Activated CD4-positive, CD25-positive, alpha-beta regulatory T cell treated with anti-CD3 and anti-CD28 coated beads, Interleukin-2, amount 50 U/mL, for 16 hours (primary cell): ENCODE measurements around the gene OSR1.

Source experiments
- DNase-seq: peaks from one replicate; pipeline ENCODE4 v3.0.0-alpha.2; 2020; ENCODE audit warnings: low read depth, low spot score

OSR1 gene

GRCh38 chr2:19359021-19359357 lies 566 bp upstream of the OSR1 start:
- DNase-seq: no peak

GRCh38 chr2:19357402-19358241 lies 801 bp downstream of the OSR1 start:
- no peak for DNase-seq

- no peak for DNase-seq
Observed at GRCh38 chr2:19356545-19357401, 1.6 kb downstream of the OSR1 start.

- DNase-seq: no peak
Observed at GRCh38 chr2:19355931-19356544, 2.4 kb downstream of the OSR1 start.

GRCh38 chr2:19355416-19355821 lies 3.0 kb downstream of the OSR1 start:
- DNase-seq: no peak

GRCh38 chr2:19355014-19355405 lies 3.4 kb downstream of the OSR1 start:
- no peak for DNase-seq

- DNase-seq: no peak
Observed at GRCh38 chr2:19353721-19354050, 4.7 kb downstream of the OSR1 start.

GRCh38 chr2:19352946-19353720 lies 5.3 kb downstream of the OSR1 start:
- no peak for DNase-seq

- no peak for DNase-seq
Observed at GRCh38 chr2:19351899-19352697, 6.3 kb downstream of the OSR1 start.

GRCh38 chr2:19351499-19351898 lies 6.9 kb downstream of the OSR1 start:
- no peak for DNase-seq

GRCh38 chr2:19350678-19351401 lies 7.6 kb downstream of the OSR1 start:
- DNase-seq: no peak

GRCh38 chr2:19349911-19350677 lies 8.3 kb downstream of the OSR1 start:
- no peak for DNase-seq

GRCh38 chr2:19348692-19349091 lies 9.7 kb downstream of the OSR1 start:
- no peak for DNase-seq

GRCh38 chr2:19347619-19348562 lies 10.5 kb downstream of the OSR1 start:
- DNase-seq: peak; percentile 91

GRCh38 chr2:19346983-19347618 lies 11.3 kb downstream of the OSR1 start:
- no peak for DNase-seq

- DNase-seq: no peak
Observed at GRCh38 chr2:19337742-19338141, 20.7 kb downstream of the OSR1 start.

- no peak for DNase-seq
Observed at GRCh38 chr2:19337202-19337601, 21.2 kb downstream of the OSR1 start.

- no peak for DNase-seq
Observed at GRCh38 chr2:19336781-19337180, 21.6 kb downstream of the OSR1 start.
